SIG-M5 (cell line): ENCODE measurements around the gene CABCOCO1.
"Not testable (repeated sequence)": the region's sequence is repeated elsewhere in the genome, so short reads cannot be mapped to it uniquely, and the experiment has no call there.

Experiments
- DNase-seq: peaks from one replicate; lab custom pipeline; 2025; lab: John Stamatoyannopoulos, UW

CABCOCO1 gene

GRCh38 chr10:61712105-61712504 lies 49.4 kb downstream of the CABCOCO1 start:
- not testable (repeated sequence) for DNase-seq

DNA sequence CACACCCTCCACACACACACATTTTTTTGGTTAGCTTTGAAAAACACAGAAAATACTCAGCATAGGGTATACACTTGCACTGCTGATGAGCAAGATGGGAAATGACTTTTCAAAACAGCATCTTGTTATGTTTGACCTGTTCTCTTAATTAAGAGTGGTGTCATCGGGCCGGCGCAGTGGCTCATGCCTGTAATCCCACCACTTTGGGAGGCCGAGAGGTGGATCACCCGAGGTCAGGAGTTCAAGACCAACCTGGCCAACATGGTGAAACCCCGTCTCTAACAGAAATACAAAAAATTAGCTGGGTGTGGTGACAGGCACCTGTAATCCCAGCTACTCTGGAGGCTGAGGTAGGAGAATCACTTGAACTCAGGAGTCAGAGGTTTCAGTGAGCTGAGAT lies 56.7 kb downstream of the CABCOCO1 start:
- DNase-seq: not testable (repeated sequence)

DNA sequence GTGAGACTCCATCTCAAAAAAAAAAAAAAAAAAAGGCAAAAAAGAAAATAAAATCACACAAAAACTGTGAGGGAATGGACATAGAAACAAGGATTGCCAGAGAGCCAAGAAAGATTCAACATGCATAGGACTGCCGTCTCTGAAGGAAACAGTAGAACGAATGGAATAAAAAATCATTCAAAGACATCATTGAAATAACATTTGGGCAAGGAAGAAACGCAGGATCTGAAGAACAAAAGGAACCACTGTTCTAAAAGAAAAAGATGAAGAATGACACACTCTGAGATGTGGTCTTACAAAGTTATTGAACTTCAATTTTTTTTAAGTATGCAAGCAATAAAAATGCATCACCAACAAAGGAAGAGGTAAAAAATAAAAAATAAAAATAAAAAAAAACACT lies 57.2 kb downstream of the CABCOCO1 start:
- DNase-seq: no peak

DNA sequence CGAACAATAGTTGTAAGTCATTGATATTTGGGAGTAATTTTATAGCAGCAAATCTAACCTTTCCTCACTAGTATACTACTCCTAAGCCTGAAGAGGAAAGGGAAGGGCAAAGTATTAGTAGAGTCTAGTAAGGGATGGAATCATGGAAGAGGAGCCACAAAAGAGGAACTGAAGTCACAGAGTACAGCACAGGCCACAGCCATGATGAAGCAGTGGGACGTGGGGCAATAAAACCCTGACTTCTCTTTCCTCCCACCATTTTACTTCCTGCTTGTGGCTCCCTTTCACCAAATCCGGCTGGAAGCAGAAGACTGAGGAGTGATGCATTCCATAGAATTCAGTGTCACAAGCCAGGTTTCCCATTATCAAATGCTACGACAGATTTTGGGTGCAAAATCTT lies 58.7 kb downstream of the CABCOCO1 start:
- DNase-seq: no peak

GRCh38 chr10:61725221-61725620 lies 62.5 kb downstream of the CABCOCO1 start:
- not testable (repeated sequence) for DNase-seq

DNA sequence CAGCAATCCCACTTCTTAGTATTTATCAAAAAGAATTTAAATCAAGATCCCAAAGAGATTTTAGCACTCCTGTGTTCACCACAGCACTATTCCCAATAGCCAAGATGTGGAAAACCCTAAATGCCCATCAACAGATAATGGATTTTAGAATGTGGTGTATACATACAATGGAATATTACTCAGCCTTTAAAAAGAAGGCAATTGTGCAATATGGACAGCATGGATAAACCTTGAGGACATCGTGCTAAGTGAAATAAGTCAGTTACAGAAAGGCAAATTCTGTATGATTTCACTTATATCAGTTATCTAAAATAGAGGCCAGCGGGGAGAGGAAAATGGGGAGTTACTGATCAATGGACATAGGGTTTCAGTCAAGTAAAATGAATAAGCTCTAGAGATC lies 66.9 kb downstream of the CABCOCO1 start:
- no peak for DNase-seq

DNA sequence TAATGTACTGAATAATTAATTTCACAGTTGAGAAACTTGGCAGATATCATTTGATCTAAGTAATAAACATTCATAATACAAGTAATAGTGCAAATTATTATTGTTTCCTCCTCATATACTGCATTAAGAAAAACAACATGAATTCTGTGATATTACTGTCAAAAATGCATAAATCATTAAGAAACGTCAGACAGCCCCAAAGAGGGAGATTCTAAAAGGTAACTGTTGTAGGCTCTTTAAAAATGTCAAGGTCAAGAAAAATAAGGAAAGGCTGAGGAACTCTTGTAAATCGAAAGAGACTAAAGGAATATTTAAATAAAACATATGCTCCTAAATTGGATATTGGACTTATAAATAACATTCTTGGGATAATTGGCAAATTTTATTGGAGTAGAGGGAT lies 67.9 kb downstream of the CABCOCO1 start:
- no peak for DNase-seq

DNA sequence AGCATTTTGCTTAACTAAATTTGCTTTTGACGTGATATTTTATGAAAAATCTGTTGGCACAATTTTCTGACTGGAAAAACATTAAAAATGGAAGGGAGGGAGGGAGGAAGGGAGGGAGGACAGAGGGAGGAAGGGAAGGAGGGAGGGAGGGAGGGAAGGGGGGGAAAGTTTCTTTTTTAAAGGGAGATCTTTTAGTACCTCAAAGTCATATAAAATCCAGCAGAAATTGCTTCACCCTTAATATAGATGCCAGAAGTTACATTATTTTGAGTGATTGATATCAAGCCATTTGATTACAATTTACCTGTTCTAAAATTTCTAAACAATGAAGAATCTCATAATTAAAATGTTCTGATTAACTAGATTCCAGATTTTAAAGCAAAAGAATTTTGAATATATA lies 68.9 kb downstream of the CABCOCO1 start:
- no peak for DNase-seq

- no peak for DNase-seq
These were observed 70.0 kb downstream of the CABCOCO1 start for GRCh38 chr10:61732629-61733278.

DNA sequence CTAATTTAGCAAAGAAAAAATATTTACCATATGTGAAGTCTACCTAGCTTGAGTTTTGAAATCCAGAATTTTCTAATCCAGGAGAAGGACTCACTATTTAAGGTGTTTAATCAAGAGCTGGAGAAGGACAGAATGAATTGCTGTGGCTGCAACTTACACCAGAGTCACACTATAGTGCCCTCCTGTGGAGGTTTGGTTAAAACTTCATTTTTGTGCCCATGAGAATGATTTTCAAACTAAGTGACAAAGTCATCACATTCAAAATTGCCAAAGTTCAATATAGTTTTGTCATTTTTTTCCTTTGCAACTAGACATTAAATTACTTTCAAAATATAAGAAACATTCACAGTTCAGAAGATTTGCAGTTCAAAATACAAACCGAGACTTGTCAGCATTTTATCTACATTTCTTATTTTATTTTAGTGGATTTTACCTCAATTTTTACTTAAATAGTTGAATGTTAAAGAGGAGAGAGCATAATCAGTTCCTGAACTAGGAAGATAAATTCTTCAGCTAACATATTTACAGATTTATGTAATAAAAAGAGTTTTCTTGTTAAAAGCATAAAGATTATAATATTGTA lies 70.7 kb downstream of the CABCOCO1 start:
- DNase-seq: no peak

GRCh38 chr10:61735882-61736281 lies 73.2 kb downstream of the CABCOCO1 start:
- no peak for DNase-seq

GRCh38 chr10:61737455-61737854 lies 74.7 kb downstream of the CABCOCO1 start:
- DNase-seq: not testable (repeated sequence)

- no peak for DNase-seq
These were observed 80.1 kb downstream of the CABCOCO1 start for GRCh38 chr10:61742812-61743211.

DNA sequence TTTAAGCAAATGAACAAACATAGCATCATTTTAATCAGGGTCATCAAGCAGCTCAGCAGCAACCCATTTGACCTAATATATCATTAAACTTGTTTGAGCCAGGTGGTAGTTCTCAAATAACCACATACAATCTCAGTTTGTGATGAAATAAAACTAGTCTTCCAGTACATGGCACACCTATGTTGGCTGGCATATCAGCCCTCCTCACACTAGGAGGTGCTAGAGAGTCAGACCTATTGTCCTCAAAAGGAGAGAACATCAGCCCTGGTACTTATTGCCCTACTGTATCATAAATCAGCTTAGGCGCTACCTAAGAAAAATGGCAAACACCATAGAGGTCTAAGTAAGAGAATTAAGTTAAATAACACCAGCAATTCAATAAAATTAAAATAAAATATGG lies 81.7 kb downstream of the CABCOCO1 start:
- no peak for DNase-seq

DNA sequence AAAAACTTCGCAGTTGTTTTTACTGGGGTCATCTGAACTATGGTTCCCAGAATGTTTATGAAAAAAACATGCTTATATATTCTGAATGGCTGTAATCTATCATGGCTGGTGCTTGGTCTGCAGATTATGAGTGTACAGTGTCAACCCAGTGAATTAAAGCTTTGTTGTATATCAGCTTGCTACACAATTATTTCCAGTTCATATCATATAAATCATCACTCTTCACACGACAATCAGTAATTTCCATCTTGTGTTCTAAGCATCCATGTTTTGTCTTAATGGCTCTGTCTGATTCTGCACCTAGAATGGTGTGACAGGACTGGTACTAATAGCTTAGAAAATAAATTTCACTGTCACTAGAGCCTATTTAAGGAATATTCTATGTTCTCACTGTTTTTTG lies 83.6 kb downstream of the CABCOCO1 start:
- no peak for DNase-seq

DNA sequence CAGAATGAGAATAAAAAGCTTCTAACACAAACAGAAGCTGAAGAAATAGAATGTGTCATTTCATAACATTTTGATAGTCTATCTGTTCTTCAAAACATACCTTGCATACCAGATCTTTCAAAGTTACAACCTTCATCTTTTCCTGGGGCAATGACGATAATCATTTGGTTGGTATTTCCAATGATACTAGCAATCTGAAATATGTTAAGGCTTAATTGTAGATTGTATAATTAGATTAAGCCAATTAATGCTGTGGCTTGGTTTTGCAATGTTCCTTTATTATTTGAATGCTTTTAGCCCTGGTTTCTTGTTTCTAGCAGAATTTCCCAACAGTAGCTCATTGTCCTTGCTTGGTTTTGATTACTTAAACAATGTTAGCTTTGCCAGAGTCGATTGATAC lies 84.6 kb downstream of the CABCOCO1 start:
- no peak for DNase-seq

- DNase-seq: no peak
These were observed 86.6 kb downstream of the CABCOCO1 start for GRCh38 chr10:61749291-61749690.

GRCh38 chr10:61750943-61751471 lies 88.3 kb downstream of the CABCOCO1 start:
- DNase-seq: no peak

DNA sequence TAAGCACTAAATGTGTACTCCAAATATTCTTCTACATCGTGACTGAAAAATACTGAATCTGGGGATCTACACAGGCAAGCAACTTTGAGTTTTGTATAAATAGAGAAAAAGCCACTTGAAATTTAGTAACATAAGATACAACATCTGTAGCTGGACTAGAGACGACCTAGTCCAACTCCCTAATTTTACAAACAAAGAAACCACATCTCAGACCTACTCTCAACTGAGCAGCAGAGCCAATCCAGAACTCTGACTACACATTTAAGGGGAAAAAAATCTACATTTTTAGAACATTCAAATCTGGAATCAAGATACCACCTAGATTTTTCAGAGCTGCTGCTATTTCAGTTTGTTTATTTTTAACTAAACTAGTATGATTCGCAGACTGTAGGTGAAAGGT lies 88.9 kb downstream of the CABCOCO1 start:
- no peak for DNase-seq

- no peak for DNase-seq
These were observed 89.6 kb downstream of the CABCOCO1 start for GRCh38 chr10:61752111-61753011.

- DNase-seq: no peak
These were observed 90.7 kb downstream of the CABCOCO1 start for GRCh38 chr10:61753453-61753852.

DNA sequence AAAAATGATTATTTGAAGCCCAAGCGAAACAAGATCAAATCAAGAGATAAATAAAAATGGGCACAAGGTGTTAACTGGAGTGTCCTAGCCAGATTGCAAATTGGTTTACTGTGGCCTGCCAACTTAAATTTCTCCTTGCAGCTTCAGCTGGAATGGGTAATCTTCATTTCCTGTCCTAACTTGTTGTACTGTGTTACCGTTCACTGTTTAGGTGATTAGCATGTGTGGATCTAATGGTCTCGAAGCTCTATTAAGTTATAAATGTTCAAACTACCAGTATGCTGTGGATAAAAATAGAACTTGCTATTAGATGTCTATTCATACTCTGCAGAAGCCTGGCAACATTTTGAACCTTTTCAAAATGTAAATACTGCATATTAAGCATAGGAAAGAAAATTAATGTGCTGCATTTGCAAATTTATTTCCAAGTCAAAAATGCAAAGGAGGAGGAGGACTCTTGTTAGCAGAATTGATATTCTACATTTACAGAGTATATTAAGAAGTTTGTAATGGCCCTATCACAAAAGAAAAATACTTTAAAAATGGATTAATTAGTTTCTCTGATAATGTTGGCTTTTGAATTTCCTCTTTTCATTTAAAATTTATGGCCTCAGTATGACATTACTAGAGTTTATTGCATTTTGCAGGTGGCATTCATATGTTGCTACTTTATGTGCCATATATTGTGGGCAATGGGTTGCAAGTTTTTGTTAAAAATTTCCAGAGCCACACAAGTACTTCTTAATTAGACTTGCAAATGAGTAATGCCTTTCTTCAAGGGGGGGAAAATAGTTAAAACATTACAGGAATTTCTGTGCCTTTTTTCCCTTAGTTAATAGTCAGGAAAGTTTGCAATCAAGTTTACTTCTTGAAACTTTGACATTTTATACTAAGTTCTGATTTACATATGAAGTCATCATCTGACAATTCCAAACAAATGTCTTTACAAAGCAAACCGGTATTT lies 92.1 kb downstream of the CABCOCO1 start:
- no peak for DNase-seq
